Muscle of leg (tissue), 16 donors: Measurements from ENCODE around the gene COX4I2. TPM values are rescaled to one million over a fixed set of nuclear protein-coding genes. Genes with fewer than 3 reads are reported as not detected.
"Not testable (repeated sequence)": the region's sequence is repeated elsewhere in the genome, so short reads cannot be mapped to it uniquely, and the experiment has no call there.

Experiments
- DNase-seq: peaks from one replicate; pipeline ENCODE4 v3.0.0; 2013
- H3K27ac ChIP-seq: one replicate; pipeline ENCODE4 v1.5.1; 2013; ENCODE audit warnings: mild to moderate bottlenecking, low read length, control low read depth
- H3K27me3 ChIP-seq: one replicate; pipeline ENCODE4 v1.6.1; 2013; ENCODE audit warnings: low read length; ENCODE audit not compliant: control insufficient read depth, insufficient read depth
- H3K36me3 ChIP-seq: one replicate; pipeline ENCODE4 v1.6.1; 2013; ENCODE audit warnings: low read length; ENCODE audit not compliant: control insufficient read depth, insufficient read depth
- H3K4me1 ChIP-seq: one replicate; pipeline ENCODE4 v1.6.1; 2013; ENCODE audit warnings: low read length; ENCODE audit not compliant: control insufficient read depth, insufficient read depth
- H3K4me3 ChIP-seq: one replicate; pipeline ENCODE4 v1.5.1; 2013; ENCODE audit warnings: low read length, control low read depth
- H3K9me3 ChIP-seq: replicated peaks from 2 replicates; pipeline ENCODE4 v1.6.1; 2013; ENCODE audit warnings: low read depth, low read length; ENCODE audit not compliant: control insufficient read depth
- WGBS: methylation state at CpG from one replicate; pipeline ENCODE4 v1.1.5; 2013; ENCODE audit warnings: missing lambda C conversion rate; ENCODE audit not compliant: insufficient coverage; 5-methylcytosine and 5-hydroxymethylcytosine counted together
- long read RNA-seq, 11 donors: transcript quantifications; one replicate each; lab custom pipeline, GENCODE V29; 2026
- polyA plus RNA-seq, 8 donors: library from polyadenylated mRNA; unstranded; fragments of 120-200 nt; gene quantifications; one replicate each; pipeline versions ENCODE4 v1.2.1 to v1.2.3, GENCODE V29; 2013; ENCODE audit warnings: inconsistent platforms in 1 of 8, low replicate concordance in 1 of 8; ENCODE audit not compliant: insufficient read length in 8 of 8, insufficient read depth in 1 of 8
- total RNA-seq: library from RNA; stranded (reverse); fragments of 120-200 nt; gene quantifications from one replicate; pipeline ENCODE4 v1.2.4, GENCODE V29; 2013

COX4I2 gene
- 11.4 TPM for total RNA-seq
- 10 to 100 TPM in 3 of 8 donors, 1 to 10 TPM in 5; 7.0 to 12.5 (median 8.5) TPM for polyA plus RNA-seq
- long read RNA-seq, donor 1, partial matches to known transcripts: 0 of 1 reads
- long read RNA-seq, donor 1, other reads (novel, unspliced or antisense): 0 of 1 reads
- long read RNA-seq, donor 2: 0 reads
- long read RNA-seq, donor 3, partial matches to known transcripts: 0 of 5 reads
- long read RNA-seq, donor 3, other reads (novel, unspliced or antisense): 0 of 5 reads
- long read RNA-seq, donor 4, transcript COX4I2-201 (5 exons, 693 nt): major isoform, 6 of 8 reads
- long read RNA-seq, donor 4, partial matches to known transcripts: 0 of 8 reads
- long read RNA-seq, donor 4, other reads (novel, unspliced or antisense): 0 of 8 reads
- long read RNA-seq, donor 5, transcript COX4I2-201 (5 exons, 693 nt): major isoform, 6 of 6 reads
- long read RNA-seq, donor 5, partial matches to known transcripts: 0 of 6 reads
- long read RNA-seq, donor 5, other reads (novel, unspliced or antisense): 0 of 6 reads
- long read RNA-seq, donor 6, transcript COX4I2-201 (5 exons, 693 nt): major isoform, 5 of 5 reads
- long read RNA-seq, donor 6, partial matches to known transcripts: 0 of 5 reads
- long read RNA-seq, donor 6, other reads (novel, unspliced or antisense): 0 of 5 reads
- long read RNA-seq, donor 7, partial matches to known transcripts: 0 of 2 reads
- long read RNA-seq, donor 7, other reads (novel, unspliced or antisense): 0 of 2 reads
- long read RNA-seq, donor 8, partial matches to known transcripts: 0 of 2 reads
- long read RNA-seq, donor 8, other reads (novel, unspliced or antisense): 0 of 2 reads
- long read RNA-seq, donor 9, partial matches to known transcripts: 0 of 3 reads
- long read RNA-seq, donor 9, other reads (novel, unspliced or antisense): 0 of 3 reads
- long read RNA-seq, donor 10, partial matches to known transcripts: 0 of 7 reads
- long read RNA-seq, donor 10, other reads (novel, unspliced or antisense): 0 of 7 reads
- long read RNA-seq, donor 11, partial matches to known transcripts: 0 of 1 reads
- long read RNA-seq, donor 11, other reads (novel, unspliced or antisense): 0 of 1 reads

- DNase-seq: peak; percentile 26
- no peaks in the 10 kb centered on the region for H3K36me3 ChIP-seq
- no peak within 1 kb of the TSS for H3K27ac ChIP-seq
- 19% methylated on average over 18 of the region's 34 CpGs for WGBS
- peak within 1 kb of the TSS; percentile 3 for H3K4me3 ChIP-seq
- no peaks in the 10 kb centered on the region for H3K9me3 ChIP-seq
- H3K27me3 ChIP-seq: peaks cover 3% of the 10 kb centered on the region
- H3K4me1 ChIP-seq: peaks cover 3% of the 10 kb centered on the region
These were observed at the start of gene COX4I2 for GRCh38 chr20:31637660-31638059. Gene COX4I2, plus strand, starts transcription at chr20:31637912. Its CDS starts 1,106 bp downstream, at chr20:31639018.

- Histone ChIP-seq H3K4me3 (no peak overlapping the region), H3K9me3 (no peaks in the 10 kb centered on the region), H3K4me1 (peaks cover 18% of the 10 kb centered on the region), H3K36me3 (no peaks in the 10 kb centered on the region), H3K27ac (no peak overlapping the region), H3K27me3 (no peaks in the 10 kb centered on the region)
- no peak for DNase-seq
- WGBS: 67% methylated on average over 7 of the region's 7 CpGs
These were observed 46.9 kb upstream of the COX4I2 start for GRCh38 chr20:31590717-31591225.

- H3K27ac ChIP-seq: no peak overlapping the region
- H3K27me3 ChIP-seq: no peaks in the 10 kb centered on the region
- H3K4me3 ChIP-seq: no peak overlapping the region
- peaks cover 16% of the 10 kb centered on the region for H3K4me1 ChIP-seq
- 87% methylated on average over 9 of the region's 11 CpGs for WGBS
- no peaks in the 10 kb centered on the region for H3K9me3 ChIP-seq
- no peak for DNase-seq
- H3K36me3 ChIP-seq: no peaks in the 10 kb centered on the region
These were observed 44.3 kb upstream of the COX4I2 start for GRCh38 chr20:31593221-31594001.

- WGBS: 95% methylated on average over 9 of the region's 13 CpGs
- no peak overlapping the region for H3K27ac ChIP-seq
- H3K4me1 ChIP-seq: peaks cover 16% of the 10 kb centered on the region
- H3K9me3 ChIP-seq: no peaks in the 10 kb centered on the region
- no peaks in the 10 kb centered on the region for H3K36me3 ChIP-seq
- no peaks in the 10 kb centered on the region for H3K27me3 ChIP-seq
- no peak for DNase-seq
- H3K4me3 ChIP-seq: no peak overlapping the region
These were observed 43.6 kb upstream of the COX4I2 start for GRCh38 chr20:31594002-31594557.

GRCh38 chr20:31594558-31595379 lies 42.9 kb upstream of the COX4I2 start:
- Histone ChIP-seq H3K9me3 (no peaks in the 10 kb centered on the region), H3K27ac (peak overlapping the region; percentile 62), H3K4me1 (peaks cover 16% of the 10 kb centered on the region), H3K27me3 (no peaks in the 10 kb centered on the region), H3K4me3 (no peak overlapping the region), H3K36me3 (no peaks in the 10 kb centered on the region)
- DNase-seq: peak; percentile 41
- 75% methylated on average over 9 of the region's 11 CpGs for WGBS

GRCh38 chr20:31595380-31595653 lies 42.4 kb upstream of the COX4I2 start:
- Histone ChIP-seq H3K9me3 (no peaks in the 10 kb centered on the region), H3K4me1 (peaks cover 16% of the 10 kb centered on the region), H3K4me3 (no peak overlapping the region), H3K27me3 (no peaks in the 10 kb centered on the region), H3K36me3 (no peaks in the 10 kb centered on the region), H3K27ac (peak overlapping the region; percentile 62)
- WGBS: 57% methylated on average over 1 of the region's 3 CpGs
- no peak for DNase-seq

- Histone ChIP-seq H3K27ac (peak overlapping the region; percentile 62), H3K4me3 (no peak overlapping the region), H3K36me3 (no peaks in the 10 kb centered on the region), H3K27me3 (no peaks in the 10 kb centered on the region), H3K4me1 (peaks cover 16% of the 10 kb centered on the region), H3K9me3 (no peaks in the 10 kb centered on the region)
- DNase-seq: peak; percentile 82
- 17% methylated on average over 14 of the region's 15 CpGs for WGBS
These were observed 41.9 kb upstream of the COX4I2 start for GRCh38 chr20:31595654-31596411.

- H3K9me3 ChIP-seq, H3K36me3 ChIP-seq, DNase-seq, H3K27me3 ChIP-seq, H3K4me3 ChIP-seq: not testable (repeated sequence)
- Histone ChIP-seq H3K4me1 (peaks cover 16% of the 10 kb centered on the region), H3K27ac (peak overlapping the region; percentile 62)
- no CpG with 5 or more reads among the region's 4 CpGs for WGBS
These were observed 41.3 kb upstream of the COX4I2 start for GRCh38 chr20:31596412-31596715.
